B cell (primary cell): ENCODE data around the gene CCND1. TPM values are rescaled to one million over a fixed set of nuclear protein-coding genes. Genes with fewer than 3 reads are reported as not detected.

Source experiments
- ATAC-seq: fragments of 200-7000 bp; cut with Tn5 transposase; one replicate; pipeline ENCODE4 v1.10.0; 2021; ENCODE audit warnings: low read depth, mild to moderate bottlenecking, moderate number of reproducible peaks, moderate library complexity
- CTCF ChIA-PET: fragments of 350-600 bp; sonication (Branson Sonifier 250); formaldehyde crosslinking; loops from one replicate; lab custom pipeline; 2021; ENCODE audit warnings: antibody characterized with exemption, inconsistent platforms; lab: Charles Lee
- POLR2A ChIA-PET: fragments of 350-600 bp; sonication (Branson Sonifier 250); formaldehyde crosslinking; loops from one replicate; lab custom pipeline; 2021; ENCODE audit warnings: antibody characterized with exemption; lab: Charles Lee
- DNase-seq: peaks from one replicate; pipeline ENCODE4 v3.0.0; 2013
- H2AFZ ChIP-seq: 2 replicates; pipeline ENCODE4 v1.6.1; 2012; ENCODE audit warnings: mild to moderate bottlenecking, low read depth, low read length; ENCODE audit not compliant: insufficient read depth, poor library complexity, severe bottlenecking
- H3K27ac ChIP-seq, 2 donors: 1 replicate in 1 of 2; 2 replicates in 1 of 2; pipeline ENCODE4 v1.5.1; 2012 to 2013; ENCODE audit warnings: low read length in 2 of 2, mild to moderate bottlenecking in 2 of 2, moderate library complexity in 1 of 2
- H3K27me3 ChIP-seq, 4 experiments: fragments of 200-600 bp in 1 of 4; sonication (generic) in 1 of 4; replicated peaks in 1 of 4; 1 replicate in 2 of 4; 2 replicates in 2 of 4; pipeline versions ENCODE4 v1.6.1 to v1.7.0; 2013 to 2016; ENCODE audit warnings: low read length in 3 of 4, mild to moderate bottlenecking in 2 of 4, mixed read lengths in 1 of 4, moderate library complexity in 1 of 4; ENCODE audit not compliant: insufficient read depth in 4 of 4, control insufficient read depth in 3 of 4; ENCODE audit errors: control extremely low read depth in 1 of 4
- H3K36me3 ChIP-seq, 2 experiments: replicated peaks in 1 of 2; 1 replicate in 1 of 2; 2 replicates in 1 of 2; pipeline versions ENCODE4 v1.6.1 to v1.7.1; 2013; ENCODE audit warnings: low read length in 1 of 2; ENCODE audit not compliant: insufficient read depth in 2 of 2, control insufficient read depth in 1 of 2; ENCODE audit errors: control extremely low read depth in 1 of 2, extremely low read depth in 1 of 2
- H3K4me1 ChIP-seq, 2 donors: fragments of 200-600 bp in 1 of 2; sonication (generic) in 1 of 2; 1 replicate in 1 of 2; 2 replicates in 1 of 2; pipeline versions ENCODE4 v1.5.1 to v1.6.1; 2013 to 2017; ENCODE audit warnings: low read length in 2 of 2; ENCODE audit not compliant: control insufficient read depth in 2 of 2, insufficient read depth in 2 of 2
- H3K4me2 ChIP-seq: replicated peaks from 2 replicates; pipeline ENCODE3; 2012; ENCODE audit warnings: mild to moderate bottlenecking, low read depth, low read length; ENCODE audit not compliant: poor library complexity, severe bottlenecking
- H3K4me3 ChIP-seq, 5 experiments: fragments of 200-600 bp in 1 of 5; sonication (generic) in 1 of 5; 1 replicate in 3 of 5; 2 replicates in 2 of 5; pipeline versions ENCODE4 v1.5.1 to v1.7.0; 2011 to 2016; ENCODE audit warnings: low read length in 4 of 5, mild to moderate bottlenecking in 4 of 5, low read depth in 2 of 5, control low read depth in 1 of 5, moderate library complexity in 1 of 5; ENCODE audit not compliant: insufficient read depth in 1 of 5; ENCODE audit errors: control extremely low read depth in 1 of 5, extremely low read depth in 1 of 5
- H3K79me2 ChIP-seq: fragments of 200-600 bp; sonication (generic); one replicate; pipeline ENCODE4 v1.6.0; 2016; ENCODE audit warnings: low read length; ENCODE audit not compliant: control insufficient read depth, insufficient read depth
- H3K9ac ChIP-seq: fragments of 200-600 bp; sonication (generic); 2 replicates; pipeline ENCODE4 v1.6.1; 2017; ENCODE audit warnings: mild to moderate bottlenecking, low read length, moderate library complexity
- H3K9me3 ChIP-seq, 3 donors: one replicate each; pipeline versions ENCODE4 v1.6.1 to v1.7.1; 2013; ENCODE audit warnings: low read length in 2 of 3; ENCODE audit not compliant: control insufficient read depth in 2 of 3, insufficient read depth in 1 of 3; ENCODE audit errors: control extremely low read depth in 1 of 3
- H4K20me1 ChIP-seq: 2 replicates; pipeline ENCODE4 v1.6.0; 2012; ENCODE audit warnings: mild to moderate bottlenecking, low read length; ENCODE audit not compliant: insufficient read depth, control insufficient read depth, poor library complexity, severe bottlenecking
- H3K27ac Mint-ChIP-seq: one replicate; pipeline ENCODE4 v1.8.0; 2021; ENCODE audit warnings: mixed read lengths
- H3K27me3 Mint-ChIP-seq: one replicate; pipeline ENCODE4 v1.8.0; 2021; ENCODE audit warnings: mixed read lengths
- H3K4me1 Mint-ChIP-seq: one replicate; pipeline ENCODE4 v1.8.0; 2021; ENCODE audit warnings: mixed read lengths
- H3K4me3 Mint-ChIP-seq: one replicate; pipeline ENCODE4 v1.8.0; 2021; ENCODE audit warnings: mixed read lengths
- H3K9me3 Mint-ChIP-seq: one replicate; pipeline ENCODE4 v1.8.0; 2022; ENCODE audit warnings: mixed read lengths; ENCODE audit not compliant: insufficient read depth
- CTCF ChIP-seq: fragments of 200-600 bp; IDR thresholded peaks from one replicate; pipeline ENCODE4 v1.8.0; 2022; ENCODE audit warnings: antibody characterized with exemption, mild to moderate bottlenecking
- EZH2 ChIP-seq: IDR thresholded peaks from 2 replicates; pipeline ENCODE4 v1.6.1; 2012; ENCODE audit warnings: borderline replicate concordance, low read depth, mild to moderate bottlenecking, moderate library complexity, low read length; ENCODE audit not compliant: insufficient read depth, poor library complexity, severe bottlenecking
- WGBS: methylation state at CpG from one replicate; pipeline ENCODE4 v1.1.5; 2013; ENCODE audit warnings: missing lambda C conversion rate; ENCODE audit not compliant: insufficient coverage; 5-methylcytosine and 5-hydroxymethylcytosine counted together
- intact Hi-C: fragments of 100-400 bp; cut with micrococcal nuclease; formaldehyde crosslinking; loops from one replicate; pipeline ENCODE4 v1.10.0; 2022
- polyA plus RNA-seq: library from polyadenylated mRNA; depleted of rRNA; stranded (reverse); fragments of >200 nt; gene quantifications from 2 replicates; pipeline ENCODE4 v1.2.3, GENCODE V29; 2012
- total RNA-seq, 2 donors: library from RNA; stranded (reverse); fragments of 120-200 nt in 1 of 2; gene quantifications; 1 replicate in 1 of 2; 2 replicates in 1 of 2; pipeline versions ENCODE4 v1.2.3 to v1.2.4, GENCODE V29; 2013 to 2022

The CCND1 gene
- total and polyA plus RNA-seq, 2 donors (not counting 1 experiment from before 2014, with no cell fraction given): 4.9 to 8.8 TPM

GRCh38 chr11:69684651-69685050 lies 43.7 kb downstream of the CCND1 start:
- H3K9me3 Mint-ChIP-seq: no peaks in the 10 kb centered on the region
- peaks cover 7 to 9% of the 10 kb centered on the region in 2 donors for H3K4me1 ChIP-seq
- H3K27ac Mint-ChIP-seq: no peak overlapping the region
- POLR2A ChIA-PET: no interaction called here
- no peak overlapping the region for H3K27ac ChIP-seq
- peaks cover 30% of the 10 kb centered on the region for H3K27me3 Mint-ChIP-seq
- no peaks in the 10 kb centered on the region for H4K20me1 ChIP-seq
- H3K36me3 ChIP-seq: no peaks in the 10 kb centered on the region
- intact Hi-C loops: no loop called here
- 75% methylated on average over 9 of the region's 11 CpGs for WGBS
- H3K9me3 ChIP-seq: no peaks in the 10 kb centered on the region
- CTCF ChIA-PET: interaction anchor here (0.7 to 3.6 kb wide), 8 partner anchors 9 to 1103 kb away, joined by 3 to 16 read pairs (median 4); partner anchors contain the start of gene LTO1
- TF ChIP-seq CTCF: no peak
- TF ChIP-seq EZH2: no peak
- H3K4me3 ChIP-seq: no peak overlapping the region
- DNase-seq: no peak
- peaks cover 7% of the 10 kb centered on the region for H3K4me1 Mint-ChIP-seq
- no peak overlapping the region for H3K4me3 Mint-ChIP-seq
- ATAC-seq: no peak
- peaks cover 0 to 19% (median 6%) of the 10 kb centered on the region in 4 experiments for H3K27me3 ChIP-seq
- H3K4me2 ChIP-seq: no peak overlapping the region
- H3K9ac ChIP-seq: no peak overlapping the region
- no peaks in the 10 kb centered on the region for H3K79me2 ChIP-seq
- H2AFZ ChIP-seq: no peak overlapping the region

- no peaks in the 10 kb centered on the region for H3K79me2 ChIP-seq
- WGBS: 51% methylated on average over 8 of the region's 8 CpGs
- Mint-ChIP-seq H3K27ac (no peak overlapping the region), H3K4me1 (peaks cover 7% of the 10 kb centered on the region), H3K9me3 (no peaks in the 10 kb centered on the region), H3K4me3 (peak overlapping the region; percentile 69), H3K27me3 (peaks cover 35% of the 10 kb centered on the region)
- H3K4me2 ChIP-seq: peak overlapping the region; percentile 74
- intact Hi-C loops: no loop called here
- ChIA-PET POLR2A (no interaction called here), CTCF (interaction anchor here (0.6 to 3.6 kb wide), 5 partner anchors 10 to 511 kb away, joined by 3 to 16 read pairs (median 3); partner anchors contain the start of gene LTO1)
- ATAC-seq: no peak
- H3K4me1 ChIP-seq: peaks cover 7 to 9% of the 10 kb centered on the region in 2 donors
- TF ChIP-seq CTCF (no peak), EZH2 (no peak)
- H3K4me3 ChIP-seq: no peak overlapping the region
- H3K27me3 ChIP-seq: peaks cover 0 to 20% (median 6%) of the 10 kb centered on the region in 4 experiments
- DNase-seq: no peak
- no peak overlapping the region for H3K27ac ChIP-seq
- H3K9ac ChIP-seq: no peak overlapping the region
- no peaks in the 10 kb centered on the region for H3K36me3 ChIP-seq
- no peaks in the 10 kb centered on the region for H4K20me1 ChIP-seq
- peak overlapping the region; percentile 52 for H2AFZ ChIP-seq
- H3K9me3 ChIP-seq: no peaks in the 10 kb centered on the region
These were observed 44.4 kb downstream of the CCND1 start for GRCh38 chr11:69685348-69685747.
